ENCODE measurements around the gene PROM1.

Gene PROM1

DNA sequence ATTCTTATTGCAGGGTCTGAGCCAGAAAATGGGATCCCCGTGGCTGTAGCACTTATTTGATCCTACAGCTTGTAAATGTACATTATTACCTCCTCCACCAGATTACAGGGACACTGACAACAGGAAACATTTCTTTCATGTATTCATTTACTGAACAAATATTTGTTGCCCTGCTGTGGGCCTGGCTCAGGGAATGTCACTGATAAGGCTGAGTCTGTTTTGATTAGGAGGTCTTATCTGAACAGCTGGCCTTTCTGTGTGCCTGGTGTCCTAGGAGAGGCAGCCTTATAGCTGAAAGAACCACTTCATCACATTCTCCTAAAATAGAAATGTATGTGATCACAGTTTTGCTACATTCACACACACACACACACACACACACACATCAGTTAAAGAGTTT is 45.5 kb upstream of the PROM1 start:
- H3K9ac ChIP-seq (ENCODE audit: low read depth, low read length), result no peak overlapping the region
- H3K27me3 ChIP-seq (ENCODE audit: insufficient read depth, low read length, poor library complexity), result peaks cover 17% of the 10 kb centered on the region
- DNase-seq, result no peak

DNA sequence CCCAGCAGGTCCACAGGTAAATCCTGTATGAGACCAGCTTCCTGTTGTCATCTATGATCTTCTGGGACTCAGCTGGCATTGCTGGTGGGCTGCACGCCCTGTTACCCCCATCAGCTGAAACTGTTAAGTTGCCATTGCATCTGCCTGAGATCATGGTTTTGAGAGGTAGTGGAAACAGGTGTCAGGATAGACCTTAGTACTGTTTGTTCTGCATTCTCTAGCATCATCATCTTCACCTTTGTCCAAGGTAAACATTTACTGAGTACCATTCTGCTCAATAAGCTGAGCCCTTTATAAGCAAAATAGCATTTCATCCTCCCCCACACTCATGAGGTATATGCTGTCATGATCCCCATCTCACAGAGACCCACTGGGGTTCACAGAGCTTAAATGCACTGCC is 42.9 kb upstream of the PROM1 start:
- TF ChIP-seq CTCF (IDR thresholded peaks at IDR 0.05; ENCODE audit: borderline replicate concordance, extremely low read depth, low read length, poor library complexity, severe bottlenecking), result no peak
- TF ChIP-seq EZH2 (IDR thresholded peaks at IDR 0.05; ENCODE audit: borderline replicate concordance, low read depth, low read length, severe bottlenecking), result no peak
- no peak overlapping the region for H3K9ac ChIP-seq (ENCODE audit: low read depth, low read length)

More for the DNA sequence above, 45.5 kb upstream of the PROM1 start:
- Histone ChIP-seq H3K9me3 (ENCODE audit: insufficient read depth, low read length, severe bottlenecking) (no peaks in the 10 kb centered on the region), H3K27ac (ENCODE audit: low read length) (no peak overlapping the region), H3K79me2 (ENCODE audit: insufficient read depth, low read length) (no peaks in the 10 kb centered on the region), H3K4me2 (ENCODE audit: insufficient read depth, low read length) (no peak overlapping the region), H2AFZ (ENCODE audit: low read depth, low read length) (no peak overlapping the region), H3K36me3 (ENCODE audit: insufficient read depth, low read length) (no peaks in the 10 kb centered on the region), H3K4me3 (ENCODE audit: low read depth in 1 of 2, low read length in 2 of 2) (no peak overlapping the region), H4K20me1 (ENCODE audit: insufficient read depth, low read length) (no peaks in the 10 kb centered on the region), H3K4me1 (ENCODE audit: insufficient read depth, low read length) (no peaks in the 10 kb centered on the region)
- TF ChIP-seq CTCF (IDR thresholded peaks at IDR 0.05; ENCODE audit: borderline replicate concordance, extremely low read depth, low read length, poor library complexity, severe bottlenecking), result no peak
- no peak for TF ChIP-seq EZH2 (IDR thresholded peaks at IDR 0.05; ENCODE audit: borderline replicate concordance, low read depth, low read length, severe bottlenecking)
- no peak for ATAC-seq (ENCODE audit: insufficient read depth, low read depth)

GRCh38 chr4:16125571-16126445 is 42.0 kb upstream of the PROM1 start:
- Histone ChIP-seq H3K4me2 (ENCODE audit: insufficient read depth, low read length) (no peak overlapping the region), H3K27ac (ENCODE audit: low read length) (no peak overlapping the region), H3K79me2 (ENCODE audit: insufficient read depth, low read length) (no peaks in the 10 kb centered on the region), H3K4me3 (ENCODE audit: low read depth in 1 of 2, low read length in 2 of 2) (no peak overlapping the region), H3K9me3 (ENCODE audit: insufficient read depth, low read length, severe bottlenecking) (no peaks in the 10 kb centered on the region), H4K20me1 (ENCODE audit: insufficient read depth, low read length) (no peaks in the 10 kb centered on the region), H3K4me1 (ENCODE audit: insufficient read depth, low read length) (no peaks in the 10 kb centered on the region), H3K9ac (ENCODE audit: low read depth, low read length) (no peak overlapping the region), H2AFZ (ENCODE audit: low read depth, low read length) (no peak overlapping the region), H3K36me3 (ENCODE audit: insufficient read depth, low read length) (no peaks in the 10 kb centered on the region), H3K27me3 (ENCODE audit: insufficient read depth, low read length, poor library complexity) (peaks cover 27% of the 10 kb centered on the region)
- ATAC-seq (ENCODE audit: insufficient read depth, low read depth), result no peak
- no peak for DNase-seq
- TF ChIP-seq CTCF (IDR thresholded peaks at IDR 0.05; ENCODE audit: borderline replicate concordance, extremely low read depth, low read length, poor library complexity, severe bottlenecking) (no peak), EZH2 (IDR thresholded peaks at IDR 0.05; ENCODE audit: borderline replicate concordance, low read depth, low read length, severe bottlenecking) (no peak)

More for the DNA sequence above, 42.9 kb upstream of the PROM1 start:
- no peaks in the 10 kb centered on the region for H4K20me1 ChIP-seq (ENCODE audit: insufficient read depth, low read length)
- DNase-seq, result no peak
- H3K4me3 ChIP-seq (ENCODE audit: low read depth in 1 of 2, low read length in 2 of 2), result no peak overlapping the region
- no peaks in the 10 kb centered on the region for H3K4me1 ChIP-seq (ENCODE audit: insufficient read depth, low read length)
- H3K27ac ChIP-seq (ENCODE audit: low read length), result no peak overlapping the region
- no peak for ATAC-seq (ENCODE audit: insufficient read depth, low read depth)
- no peaks in the 10 kb centered on the region for H3K36me3 ChIP-seq (ENCODE audit: insufficient read depth, low read length)
- no peaks in the 10 kb centered on the region for H3K9me3 ChIP-seq (ENCODE audit: insufficient read depth, low read length, severe bottlenecking)
- no peak overlapping the region for H2AFZ ChIP-seq (ENCODE audit: low read depth, low read length)
- H3K79me2 ChIP-seq (ENCODE audit: insufficient read depth, low read length), result no peaks in the 10 kb centered on the region
- peaks cover 27% of the 10 kb centered on the region for H3K27me3 ChIP-seq (ENCODE audit: insufficient read depth, low read length, poor library complexity)
- H3K4me2 ChIP-seq (ENCODE audit: insufficient read depth, low read length), result no peak overlapping the region

All from DND-41 (cell line).